Activated naive CD8-positive, alpha-beta T cell treated with anti-CD3 and anti-CD28 coated beads, Interleukin-2, amount 10 ng/mL, durations not matched to agents 7 days and 5 days (primary cell): ENCODE results near the gene FXYD7. TPM values are rescaled to one million over a fixed set of nuclear protein-coding genes. Genes with fewer than 3 reads are reported as not detected.
"Not testable (repeated sequence)": the region's sequence is repeated elsewhere in the genome, so short reads cannot be mapped to it uniquely, and the experiment has no call there.

Experiments
- ATAC-seq: fragments of 150-1000 bp; cut with Tn5 transposase; one replicate; pipeline ENCODE4 v1.10.0; 2021; ENCODE audit warnings: low read depth, moderate library complexity
- POLR2A ChIA-PET: fragments of 350-600 bp; sonication (Branson Sonifier 250); formaldehyde crosslinking; loops from one replicate; lab custom pipeline; 2021; ENCODE audit warnings: antibody characterized with exemption; lab: Charles Lee
- DNase-seq: peaks from one replicate; pipeline ENCODE4 v3.0.0; 2021
- H3K27ac Mint-ChIP-seq: one replicate; pipeline ENCODE4 v1.8.0; 2022; ENCODE audit warnings: mild to moderate bottlenecking, mixed read lengths
- H3K27me3 Mint-ChIP-seq: one replicate; pipeline ENCODE4 v1.8.0; 2022; ENCODE audit warnings: mild to moderate bottlenecking, moderate library complexity, mixed read lengths
- H3K36me3 Mint-ChIP-seq: one replicate; pipeline ENCODE4 v1.8.0; 2021; ENCODE audit warnings: mild to moderate bottlenecking, mixed read lengths
- H3K4me1 Mint-ChIP-seq: one replicate; pipeline ENCODE4 v1.8.0; 2021; ENCODE audit warnings: mixed read lengths
- H3K4me3 Mint-ChIP-seq: one replicate; pipeline ENCODE4 v1.8.0; 2022; ENCODE audit warnings: mild to moderate bottlenecking, moderate library complexity, mixed read lengths
- H3K9me3 Mint-ChIP-seq: one replicate; pipeline ENCODE4 v1.8.0; 2021; ENCODE audit warnings: mixed read lengths
- total RNA-seq, 2 experiments: library from RNA; stranded (reverse); gene quantifications; one replicate each; pipeline ENCODE4 v1.2.3, GENCODE V29; 2021

FXYD7 gene, protein sequence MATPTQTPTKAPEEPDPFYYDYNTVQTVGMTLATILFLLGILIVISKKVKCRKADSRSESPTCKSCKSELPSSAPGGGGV
- 1 to 10 TPM; 5.3 to 6.5 TPM for total RNA-seq

DNA sequence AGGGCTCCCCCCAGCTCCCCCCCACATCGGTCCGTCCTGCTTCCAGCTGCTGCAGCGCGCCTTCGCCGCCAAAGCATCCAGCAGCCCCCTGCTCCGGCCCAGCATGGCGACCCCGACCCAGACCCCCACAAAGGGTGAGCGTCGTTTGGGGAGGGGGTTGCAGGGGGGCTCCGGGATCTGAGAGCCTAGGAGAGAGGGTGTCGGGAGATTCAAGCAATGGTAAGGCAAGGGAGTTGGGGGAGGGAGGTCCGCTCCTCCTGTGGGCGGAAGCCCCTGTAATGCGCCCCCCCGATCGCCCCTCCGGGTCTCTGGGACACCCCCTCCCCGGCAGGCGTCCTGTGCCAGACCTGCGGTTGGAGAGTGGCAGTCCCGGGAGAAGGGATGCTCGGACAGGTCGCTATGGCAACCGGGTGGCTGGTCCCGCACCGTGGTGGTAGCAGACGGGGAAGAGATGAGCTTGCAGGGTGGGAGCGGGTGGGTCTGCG lies at the start of gene FXYD7:
FXYD7 (plus strand) TSS at position 25 of the 485 bp plus-strand sequence; CDS start at position 104, 79 bp downstream.
- H3K9me3 Mint-ChIP-seq, result no peaks in the 10 kb centered on the region
- POLR2A ChIA-PET, result interaction anchor here (0.7 to 1.1 kb wide), 3 partner anchors 71 to 125 kb away, joined by 3 to 5 read pairs (median 3); no protein-coding TSS in a partner anchor
- H3K27me3 Mint-ChIP-seq, result peaks cover 10% of the 10 kb centered on the region
- peak within 1 kb of the TSS; percentile 86 for H3K4me3 Mint-ChIP-seq
- no peak for ATAC-seq
- no peaks in the 10 kb centered on the region for H3K36me3 Mint-ChIP-seq
- DNase-seq, result no peak
- H3K27ac Mint-ChIP-seq, result peak within 1 kb of the TSS; percentile 36
- peaks cover 18% of the 10 kb centered on the region for H3K4me1 Mint-ChIP-seq

DNA sequence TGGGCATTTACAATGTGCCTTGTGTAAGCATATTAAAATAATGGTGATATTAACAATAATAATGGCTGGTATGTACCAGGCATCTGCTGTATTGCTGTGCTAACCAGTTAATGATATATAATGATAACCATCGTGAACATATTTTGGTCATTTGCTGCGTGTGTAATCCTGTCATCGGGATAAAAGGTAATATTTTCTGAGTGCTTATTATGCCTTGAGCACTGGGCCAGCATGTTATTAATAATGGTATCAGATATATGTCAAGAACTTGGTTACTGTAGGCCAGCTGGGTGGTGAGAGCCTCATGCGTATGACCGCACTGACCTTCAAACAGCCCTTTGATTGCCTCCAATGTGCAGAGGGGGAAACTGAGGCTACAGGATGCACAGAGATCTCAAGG lies 49.6 kb upstream of the FXYD7 start:
- Mint-ChIP-seq H3K4me1 (no peaks in the 10 kb centered on the region), H3K9me3 (no peaks in the 10 kb centered on the region), H3K36me3 (no peaks in the 10 kb centered on the region), H3K4me3 (no peak overlapping the region), H3K27me3 (peaks cover 20% of the 10 kb centered on the region), H3K27ac (no peak overlapping the region)
- no peak for DNase-seq
- POLR2A ChIA-PET, result no interaction called here
- no peak for ATAC-seq

DNA sequence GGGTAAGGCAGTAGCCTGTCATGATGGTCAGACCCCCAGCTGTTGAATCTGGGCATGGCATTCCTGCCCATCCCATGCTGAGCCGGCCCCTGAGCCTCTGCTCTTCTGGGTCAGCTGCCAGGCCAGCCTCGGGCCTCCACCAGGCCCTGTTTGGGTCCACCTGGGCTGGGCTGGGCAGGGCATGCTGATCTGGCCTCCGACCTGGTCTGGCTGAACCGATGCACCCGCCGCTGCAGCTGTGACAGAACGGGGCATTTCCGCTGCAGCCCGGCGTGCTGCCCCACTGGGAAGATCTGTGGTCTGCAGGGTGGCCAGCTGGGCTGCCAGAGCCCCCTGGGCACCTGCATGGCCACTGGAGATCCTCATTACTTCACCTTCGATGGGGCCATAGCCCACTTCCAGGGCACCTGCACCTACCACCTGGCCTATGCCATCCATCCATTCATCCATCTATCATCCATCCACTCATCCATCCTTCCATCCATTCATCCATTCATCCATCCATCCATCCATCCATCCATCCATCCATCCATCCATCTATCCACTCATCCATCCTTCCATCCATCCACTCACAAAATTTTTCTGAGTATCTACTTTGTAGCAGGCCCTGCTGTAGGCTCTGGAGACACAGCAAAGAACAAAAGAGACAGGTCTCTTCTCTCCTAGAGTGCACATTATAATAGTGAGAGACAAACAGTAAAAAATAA lies 49.0 kb upstream of the FXYD7 start:
- H3K4me1 Mint-ChIP-seq, result no peaks in the 10 kb centered on the region
- ATAC-seq (no peak), DNase-seq (no peak)
- no peaks in the 10 kb centered on the region for H3K9me3 Mint-ChIP-seq
- H3K4me3 Mint-ChIP-seq, result no peak overlapping the region
- peaks cover 20% of the 10 kb centered on the region for H3K27me3 Mint-ChIP-seq
- H3K27ac Mint-ChIP-seq, result no peak overlapping the region
- H3K36me3 Mint-ChIP-seq, result no peaks in the 10 kb centered on the region
- POLR2A ChIA-PET, result no interaction called here

DNA sequence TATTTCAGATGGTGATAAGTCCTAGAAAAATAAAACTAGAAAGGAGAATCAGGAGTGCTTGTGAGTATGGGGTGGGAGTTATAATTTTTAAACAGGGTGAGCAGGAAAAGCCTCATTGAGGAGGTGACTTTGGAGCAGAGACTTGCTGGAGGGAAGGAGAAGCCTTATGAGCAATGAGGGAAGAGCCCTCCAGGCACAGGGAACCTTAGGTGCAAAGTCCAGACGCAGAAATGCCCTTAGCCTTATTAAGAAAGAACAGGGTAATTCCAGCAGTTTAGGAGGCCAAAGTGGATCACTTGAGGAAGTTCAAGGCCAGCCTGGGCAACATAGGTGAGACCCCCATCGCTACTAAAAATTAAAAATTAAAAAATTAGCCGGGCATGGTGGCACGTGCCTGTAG lies 48.4 kb upstream of the FXYD7 start:
- H3K27ac Mint-ChIP-seq, result no peak overlapping the region
- ATAC-seq, result no peak
- H3K4me1 Mint-ChIP-seq, result no peaks in the 10 kb centered on the region
- POLR2A ChIA-PET, result no interaction called here
- no peaks in the 10 kb centered on the region for H3K9me3 Mint-ChIP-seq
- H3K36me3 Mint-ChIP-seq, result no peaks in the 10 kb centered on the region
- no peak overlapping the region for H3K4me3 Mint-ChIP-seq
- no peak for DNase-seq
- peaks cover 16% of the 10 kb centered on the region for H3K27me3 Mint-ChIP-seq

DNA sequence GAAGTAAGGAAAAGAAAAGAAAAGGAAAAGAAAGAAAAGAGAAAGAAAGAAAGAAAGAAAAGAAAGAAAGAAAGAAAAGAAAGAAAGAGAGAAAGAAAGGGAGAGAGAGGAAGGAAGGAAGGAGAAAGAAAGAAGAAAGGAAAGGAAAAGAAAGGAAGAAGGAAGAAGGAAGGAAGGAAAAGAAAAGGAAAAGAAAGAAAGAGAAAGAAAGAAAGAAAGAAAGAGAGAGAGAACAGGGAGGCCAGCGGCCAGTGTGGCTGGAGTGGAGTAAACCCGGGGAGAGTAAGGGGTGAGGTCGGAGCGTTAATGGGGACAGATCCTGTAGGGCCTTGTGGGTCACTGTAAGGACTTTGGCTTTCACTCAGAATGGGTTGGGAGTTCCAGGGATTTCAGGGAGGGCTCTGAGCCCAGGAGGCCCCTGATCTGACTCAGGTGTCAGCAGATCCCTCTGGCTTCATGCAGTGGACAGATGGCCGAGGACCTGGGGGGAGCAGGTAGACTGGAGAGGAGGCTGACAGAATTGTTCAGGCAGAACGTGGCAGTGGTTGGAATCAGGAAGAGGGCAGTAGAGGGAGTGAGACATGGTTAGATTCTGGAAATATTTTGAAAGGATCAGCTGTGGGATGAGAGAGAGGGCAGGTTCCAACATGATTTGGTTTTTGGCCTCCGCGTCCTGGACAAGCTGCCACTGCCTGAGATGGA lies 47.2 kb upstream of the FXYD7 start:
- POLR2A ChIA-PET, result no interaction called here
- no peaks in the 10 kb centered on the region for H3K36me3 Mint-ChIP-seq
- ATAC-seq, result no peak

DNA sequence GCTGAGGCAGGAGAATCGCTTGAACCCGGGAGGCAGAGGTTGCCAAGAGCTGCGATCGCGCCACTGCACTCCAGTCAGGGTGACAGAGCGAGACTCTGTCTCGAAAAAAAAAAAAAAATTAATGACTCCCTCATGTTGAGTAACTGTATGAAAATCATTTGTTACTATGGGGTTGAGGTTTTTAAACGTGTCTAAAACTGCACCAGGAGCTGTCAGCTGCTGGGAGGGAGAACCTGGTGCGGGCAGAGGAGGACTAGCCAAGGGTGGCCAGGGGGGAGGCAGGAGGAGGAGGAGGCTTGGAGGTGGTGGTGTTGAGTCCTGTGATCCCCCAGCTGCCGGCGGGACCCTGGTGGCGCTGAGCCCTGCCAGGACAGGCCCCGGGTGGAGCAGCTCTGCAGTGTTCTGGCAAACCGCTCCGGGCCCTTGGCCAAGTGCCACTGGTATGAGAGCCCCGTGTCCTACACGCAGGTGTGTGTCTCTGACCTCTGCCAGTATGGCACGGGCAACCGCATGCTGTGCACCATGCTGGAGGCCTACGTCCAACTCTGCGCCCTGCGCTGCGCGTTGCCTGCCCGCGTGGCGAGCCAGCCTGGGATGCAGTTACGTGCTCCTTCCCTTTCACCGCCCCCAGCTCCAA lies 44.5 kb upstream of the FXYD7 start:
- H3K27me3 Mint-ChIP-seq, result peaks cover 6% of the 10 kb centered on the region
- H3K4me1 Mint-ChIP-seq, result no peaks in the 10 kb centered on the region
- DNase-seq (no peak), ATAC-seq (no peak)
- POLR2A ChIA-PET, result no interaction called here
- no peak overlapping the region for H3K27ac Mint-ChIP-seq
- no peaks in the 10 kb centered on the region for H3K9me3 Mint-ChIP-seq
- H3K4me3 Mint-ChIP-seq, result no peak overlapping the region
- H3K36me3 Mint-ChIP-seq, result no peaks in the 10 kb centered on the region

More for the DNA sequence above, 47.2 kb upstream of the FXYD7 start:
- Mint-ChIP-seq H3K4me3 (no peak overlapping the region), H3K27me3 (peaks cover 10% of the 10 kb centered on the region), H3K9me3 (no peaks in the 10 kb centered on the region), H3K27ac (no peak overlapping the region), H3K4me1 (no peaks in the 10 kb centered on the region)
- no peak for DNase-seq

DNA sequence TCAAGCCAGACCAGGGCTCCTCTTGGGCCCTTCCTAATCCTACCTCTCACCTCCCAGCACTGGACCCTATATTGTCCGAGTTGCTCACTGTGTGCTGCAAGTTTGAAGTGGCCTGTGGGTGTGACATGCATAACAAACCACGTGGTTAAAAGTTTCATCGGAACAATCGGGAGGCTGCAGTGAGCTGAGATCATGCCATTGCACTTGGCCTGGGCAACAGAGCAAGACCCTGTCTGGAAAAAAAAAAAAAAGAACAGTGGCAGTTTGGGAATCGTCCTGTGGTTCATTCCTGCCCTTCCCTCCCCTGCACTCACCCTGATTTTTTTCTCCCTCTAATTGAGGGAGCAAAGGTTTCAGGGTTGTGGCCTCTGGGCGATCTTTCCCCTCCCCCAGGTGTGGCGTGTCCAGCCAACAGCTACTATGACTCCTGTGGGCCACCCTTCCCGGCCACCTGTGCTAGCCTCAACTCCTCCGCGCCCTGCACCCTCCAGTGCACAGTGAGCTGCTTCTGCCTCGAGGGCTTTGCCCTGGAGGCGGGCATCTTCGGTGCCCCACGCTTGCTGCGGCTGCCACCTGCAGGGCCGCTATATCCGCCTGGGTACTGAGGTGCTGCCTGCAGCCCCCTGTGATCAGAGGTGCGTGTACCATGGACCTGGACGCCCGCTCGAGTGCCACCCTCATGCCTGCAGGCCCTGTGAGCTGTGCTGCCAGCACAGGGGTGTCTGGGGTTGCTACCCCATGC lies 43.7 kb upstream of the FXYD7 start:
- H3K27me3 Mint-ChIP-seq, result peaks cover 6% of the 10 kb centered on the region
- no peaks in the 10 kb centered on the region for H3K36me3 Mint-ChIP-seq
- POLR2A ChIA-PET, result no interaction called here
- no peaks in the 10 kb centered on the region for H3K9me3 Mint-ChIP-seq
- no peak overlapping the region for H3K27ac Mint-ChIP-seq
- DNase-seq (no peak), ATAC-seq (no peak)
- no peaks in the 10 kb centered on the region for H3K4me1 Mint-ChIP-seq
- H3K4me3 Mint-ChIP-seq, result no peak overlapping the region

DNA sequence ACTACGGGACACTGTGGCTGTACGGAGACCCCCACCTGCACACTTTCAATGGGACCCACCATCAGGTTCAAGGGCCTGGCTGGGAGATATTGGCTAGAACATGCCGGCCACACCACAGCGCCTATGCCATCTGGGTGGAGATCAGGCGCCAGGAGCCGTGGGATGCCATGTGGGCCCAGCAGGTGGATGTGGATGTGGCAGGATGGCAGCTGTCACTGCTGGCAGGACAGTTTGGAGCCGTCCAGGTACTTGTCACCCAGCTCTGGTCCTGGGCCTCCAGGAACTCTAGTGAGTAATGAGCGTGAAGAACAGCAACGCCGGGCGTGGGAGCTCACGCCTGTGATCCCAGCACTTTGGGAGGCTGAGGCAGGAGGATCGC lies 43.2 kb upstream of the FXYD7 start:
- Mint-ChIP-seq H3K4me1 (no peaks in the 10 kb centered on the region), H3K9me3 (no peaks in the 10 kb centered on the region), H3K27ac (no peak overlapping the region), H3K36me3 (no peaks in the 10 kb centered on the region), H3K27me3 (peaks cover 4% of the 10 kb centered on the region), H3K4me3 (no peak overlapping the region)
- ATAC-seq, result no peak
- POLR2A ChIA-PET, result no interaction called here
- no peak for DNase-seq

DNA sequence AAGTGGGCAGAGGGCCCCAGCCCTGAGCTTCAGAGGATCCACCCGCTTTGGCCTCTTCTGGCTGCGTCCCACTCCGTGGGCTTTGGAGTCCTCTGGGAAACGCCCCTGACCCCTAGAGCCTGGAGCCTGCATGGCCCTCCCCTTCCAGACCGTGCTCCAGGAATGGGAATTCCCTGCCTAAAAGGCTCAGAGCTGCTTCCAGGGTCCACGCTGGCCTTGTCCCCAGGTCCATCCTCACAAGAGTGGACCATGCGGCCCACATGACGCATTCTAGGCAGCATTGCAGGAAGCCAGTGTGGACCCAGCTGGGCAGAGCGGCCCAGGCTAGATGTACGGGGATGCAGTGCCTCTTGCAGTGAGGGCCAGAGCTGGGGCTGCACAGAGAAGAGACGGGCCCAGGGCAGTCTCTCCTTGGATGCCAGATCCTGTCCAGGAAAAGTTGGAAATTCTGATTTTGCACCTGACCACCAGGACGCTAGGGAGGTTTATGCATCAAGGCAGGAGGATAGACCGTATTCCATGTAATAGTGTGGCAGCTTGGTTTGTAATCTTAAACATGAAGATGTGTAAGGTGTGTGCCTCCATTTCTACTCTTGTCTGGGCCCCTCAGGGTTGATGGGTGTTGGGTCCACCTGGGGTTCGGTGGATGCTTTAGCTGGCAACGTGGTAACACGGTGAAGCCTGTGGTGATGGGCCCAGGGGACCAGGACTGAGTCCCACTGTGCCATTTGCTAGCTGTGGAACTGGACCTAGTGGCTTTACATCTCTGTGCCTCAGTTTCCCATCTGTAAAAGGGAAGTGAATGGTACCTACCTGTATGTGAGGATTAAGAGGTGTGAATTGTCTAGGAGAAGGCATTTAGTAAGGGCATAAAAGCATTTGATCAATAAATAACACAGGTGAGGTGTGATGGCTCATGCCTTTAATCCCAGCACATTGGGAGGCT lies 42.2 kb upstream of the FXYD7 start:
- no peak overlapping the region for H3K4me3 Mint-ChIP-seq
- peaks cover 4% of the 10 kb centered on the region for H3K27me3 Mint-ChIP-seq
- DNase-seq (no peak), ATAC-seq (no peak)
- H3K27ac Mint-ChIP-seq, result no peak overlapping the region
- H3K4me1 Mint-ChIP-seq, result no peaks in the 10 kb centered on the region
- H3K9me3 Mint-ChIP-seq, result no peaks in the 10 kb centered on the region
- POLR2A ChIA-PET, result interaction anchor here (0.9 kb wide), 1 partner anchor 9 kb away, joined by 3 read pairs; no protein-coding TSS in a partner anchor
- no peaks in the 10 kb centered on the region for H3K36me3 Mint-ChIP-seq

DNA sequence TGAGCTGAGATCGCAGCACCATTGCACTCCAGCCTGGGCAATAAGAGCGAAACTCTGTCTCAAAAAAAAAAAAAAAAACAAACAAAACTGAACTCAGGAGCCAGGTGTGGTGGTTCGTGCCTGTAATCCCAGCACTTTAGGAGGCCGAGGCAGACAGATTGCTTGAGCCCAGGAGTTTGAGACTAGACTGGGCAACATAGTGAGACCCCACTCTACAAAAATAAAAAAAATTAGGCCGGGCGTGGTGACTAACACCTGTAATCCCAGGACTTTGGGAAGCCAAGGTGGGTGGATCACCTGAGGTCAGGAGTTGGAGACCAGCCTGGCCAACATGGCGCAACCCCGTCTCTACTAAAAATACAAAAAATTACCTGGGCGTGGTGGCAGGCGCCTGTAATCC lies 41.1 kb upstream of the FXYD7 start:
- H3K4me3 Mint-ChIP-seq, POLR2A ChIA-PET, ATAC-seq, H3K4me1 Mint-ChIP-seq, H3K9me3 Mint-ChIP-seq, H3K27ac Mint-ChIP-seq, H3K36me3 Mint-ChIP-seq, DNase-seq, H3K27me3 Mint-ChIP-seq: not testable (repeated sequence)

DNA sequence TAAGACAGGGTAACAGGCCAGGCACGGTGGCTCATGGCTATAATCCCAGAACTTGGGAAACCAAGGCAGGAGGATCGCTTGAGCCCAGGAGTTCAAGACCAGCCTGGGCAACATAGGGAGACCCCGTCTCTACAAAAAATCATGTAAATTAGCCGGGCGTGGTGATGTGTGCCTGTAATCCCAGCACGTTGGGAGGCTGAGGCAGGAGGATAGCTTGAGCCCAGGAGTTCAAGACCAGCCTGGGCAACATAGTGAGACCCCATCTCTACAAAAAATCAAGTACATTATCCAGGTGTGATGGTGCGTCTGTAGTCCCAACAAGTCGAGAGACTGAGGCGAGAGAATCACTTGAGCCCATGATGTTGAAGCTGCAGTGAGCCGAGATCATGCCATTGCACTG lies 39.4 kb upstream of the FXYD7 start:
- H3K9me3 Mint-ChIP-seq, H3K27me3 Mint-ChIP-seq, H3K27ac Mint-ChIP-seq: not testable (repeated sequence)

DNA sequence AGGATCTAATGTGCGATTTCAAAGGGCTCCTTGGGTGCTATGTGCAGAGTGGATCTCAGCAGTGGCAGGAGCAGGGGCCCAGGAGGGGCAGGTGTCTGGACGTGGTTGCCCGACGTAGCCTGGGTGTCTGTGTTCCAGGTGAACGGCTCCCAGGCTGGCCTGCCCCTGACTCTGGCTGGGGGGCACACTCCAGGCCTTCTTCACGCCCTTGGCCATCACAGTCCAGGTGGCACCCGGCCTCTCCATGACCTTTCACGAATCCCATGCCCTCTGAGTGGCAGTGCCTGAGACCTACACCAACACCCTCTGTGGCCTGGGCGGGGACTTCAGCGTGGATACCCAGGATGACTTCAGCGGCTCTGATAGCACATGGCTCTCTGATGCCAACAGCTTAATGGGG lies 38.7 kb upstream of the FXYD7 start:
- Mint-ChIP-seq H3K9me3 (peaks cover 3% of the 10 kb centered on the region), H3K36me3 (peaks cover 2% of the 10 kb centered on the region), H3K27me3 (no peaks in the 10 kb centered on the region), H3K4me3 (no peak overlapping the region), H3K4me1 (no peaks in the 10 kb centered on the region), H3K27ac (no peak overlapping the region)
- DNase-seq (no peak), ATAC-seq (no peak)
- POLR2A ChIA-PET, result no interaction called here

More for the DNA sequence above, 39.4 kb upstream of the FXYD7 start:
- H3K4me3 Mint-ChIP-seq, DNase-seq, H3K36me3 Mint-ChIP-seq, ATAC-seq, POLR2A ChIA-PET, H3K4me1 Mint-ChIP-seq: not testable (repeated sequence)
